ENCODE measurements around the gene CREBBP. TPM values are rescaled to one million over a fixed set of nuclear protein-coding genes. Genes with fewer than 3 reads are reported as not detected.

The CREBBP gene
- total RNA-seq, 1 donor from 2014 or later = 53.0 TPM

GRCh38 chr16:3922241-3922640 is 41.7 kb upstream of the CREBBP start:
- Histone ChIP-seq H3K27me3 (ENCODE audit: insufficient read depth, low read length) (peaks cover 2% of the 10 kb centered on the region), H3K36me3 (ENCODE audit: insufficient read depth, low read length) (no peaks in the 10 kb centered on the region), H3K4me2 (ENCODE audit: low read length) (no peak overlapping the region), H3K9ac (ENCODE audit: low read length) (no peak overlapping the region), H4K20me1 (ENCODE audit: insufficient read depth, low read length) (no peaks in the 10 kb centered on the region), H3K27ac (ENCODE audit: low read depth, low read length) (no peak overlapping the region), H3K79me2 (ENCODE audit: insufficient read depth, low read length) (no peaks in the 10 kb centered on the region), H3K4me1 (ENCODE audit: insufficient read depth, low read length) (no peaks in the 10 kb centered on the region), H3K9me3 (ENCODE audit: insufficient read depth, low read depth, low read length) (peaks cover 8% of the 10 kb centered on the region), H3K4me3 (ENCODE audit: insufficient read depth, low read depth, low read length) (no peak overlapping the region), H2AFZ (ENCODE audit: low read depth, low read length) (no peak overlapping the region)
- no peaks in the 10 kb centered on the region for H3K4me1 Mint-ChIP-seq (ENCODE audit: low read depth, unreplicated experiment)
- DNase-seq (ENCODE audit: low read depth) = no peak
- H3K27me3 Mint-ChIP-seq (ENCODE audit: low read depth, unreplicated experiment) = peaks cover 17% of the 10 kb centered on the region
- no peak for FAIRE-seq
- TF ChIP-seq, protein P1, sequence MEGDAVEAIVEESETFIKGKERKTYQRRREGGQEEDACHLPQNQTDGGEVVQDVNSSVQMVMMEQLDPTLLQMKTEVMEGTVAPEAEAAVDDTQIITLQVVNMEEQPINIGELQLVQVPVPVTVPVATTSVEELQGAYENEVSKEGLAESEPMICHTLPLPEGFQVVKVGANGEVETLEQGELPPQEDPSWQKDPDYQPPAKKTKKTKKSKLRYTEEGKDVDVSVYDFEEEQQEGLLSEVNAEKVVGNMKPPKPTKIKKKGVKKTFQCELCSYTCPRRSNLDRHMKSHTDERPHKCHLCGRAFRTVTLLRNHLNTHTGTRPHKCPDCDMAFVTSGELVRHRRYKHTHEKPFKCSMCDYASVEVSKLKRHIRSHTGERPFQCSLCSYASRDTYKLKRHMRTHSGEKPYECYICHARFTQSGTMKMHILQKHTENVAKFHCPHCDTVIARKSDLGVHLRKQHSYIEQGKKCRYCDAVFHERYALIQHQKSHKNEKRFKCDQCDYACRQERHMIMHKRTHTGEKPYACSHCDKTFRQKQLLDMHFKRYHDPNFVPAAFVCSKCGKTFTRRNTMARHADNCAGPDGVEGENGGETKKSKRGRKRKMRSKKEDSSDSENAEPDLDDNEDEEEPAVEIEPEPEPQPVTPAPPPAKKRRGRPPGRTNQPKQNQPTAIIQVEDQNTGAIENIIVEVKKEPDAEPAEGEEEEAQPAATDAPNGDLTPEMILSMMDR (IDR thresholded peaks at IDR 0.05; ENCODE audit: insufficient read depth, low read depth, low read length) = no peak
- TF ChIP-seq EZH2 (IDR thresholded peaks at IDR 0.05; ENCODE audit: insufficient read depth, low read length) = no peak
- H3K36me3 Mint-ChIP-seq (ENCODE audit: low read depth, unreplicated experiment) = peaks cover 3% of the 10 kb centered on the region
- no peak overlapping the region for H3K27ac Mint-ChIP-seq (ENCODE audit: unreplicated experiment)
- no peak overlapping the region for H3K4me3 Mint-ChIP-seq (ENCODE audit: unreplicated experiment)
- peaks cover 18% of the 10 kb centered on the region for H3K9me3 Mint-ChIP-seq (ENCODE audit: unreplicated experiment)

DNA sequence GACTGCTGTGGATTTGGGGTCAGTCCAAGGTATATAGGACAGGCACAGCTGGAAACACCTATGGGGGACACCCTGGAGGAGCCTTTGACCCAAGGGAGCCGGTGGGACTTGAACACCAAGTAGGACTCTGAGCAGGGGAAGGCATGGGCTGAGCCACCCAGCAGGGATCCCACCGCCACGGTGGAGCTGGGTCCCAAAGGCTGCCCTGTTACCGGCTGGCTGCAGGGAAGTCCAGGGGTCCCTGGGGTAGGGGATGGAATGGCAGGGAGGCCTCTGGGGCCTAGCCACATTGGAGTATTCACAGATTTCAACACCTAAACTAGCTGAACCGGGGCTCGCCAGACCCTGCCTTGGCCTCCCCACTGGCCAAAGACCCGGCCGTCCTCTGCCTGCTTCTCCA is 39.7 kb upstream of the CREBBP start:
- Mint-ChIP-seq H3K9me3 (ENCODE audit: unreplicated experiment) (peaks cover 25% of the 10 kb centered on the region), H3K4me1 (ENCODE audit: low read depth, unreplicated experiment) (no peaks in the 10 kb centered on the region), H3K27me3 (ENCODE audit: low read depth, unreplicated experiment) (peaks cover 12% of the 10 kb centered on the region), H3K4me3 (ENCODE audit: unreplicated experiment) (no peak overlapping the region), H3K27ac (ENCODE audit: unreplicated experiment) (no peak overlapping the region), H3K36me3 (ENCODE audit: low read depth, unreplicated experiment) (peaks cover 3% of the 10 kb centered on the region)
- no peak for DNase-seq (ENCODE audit: low read depth)
- peaks cover 2% of the 10 kb centered on the region for H3K27me3 ChIP-seq (ENCODE audit: insufficient read depth, low read length)
- H3K9me3 ChIP-seq (ENCODE audit: insufficient read depth, low read depth, low read length) = peaks cover 11% of the 10 kb centered on the region
- H3K27ac ChIP-seq (ENCODE audit: low read depth, low read length) = no peak overlapping the region
- no peaks in the 10 kb centered on the region for H3K79me2 ChIP-seq (ENCODE audit: insufficient read depth, low read length)
- no peak overlapping the region for H3K4me3 ChIP-seq (ENCODE audit: insufficient read depth, low read depth, low read length)
- no peak for TF ChIP-seq EZH2 (IDR thresholded peaks at IDR 0.05; ENCODE audit: insufficient read depth, low read length)
- TF ChIP-seq, protein P1 (IDR thresholded peaks at IDR 0.05; ENCODE audit: insufficient read depth, low read depth, low read length) = no peak
- no peaks in the 10 kb centered on the region for H4K20me1 ChIP-seq (ENCODE audit: insufficient read depth, low read length)
- no peaks in the 10 kb centered on the region for H3K4me1 ChIP-seq (ENCODE audit: insufficient read depth, low read length)
- H3K9ac ChIP-seq (ENCODE audit: low read length) = no peak overlapping the region
- H2AFZ ChIP-seq (ENCODE audit: low read depth, low read length) = no peak overlapping the region
- no peak overlapping the region for H3K4me2 ChIP-seq (ENCODE audit: low read length)
- H3K36me3 ChIP-seq (ENCODE audit: insufficient read depth, low read length) = no peaks in the 10 kb centered on the region
- no peak for FAIRE-seq

- Mint-ChIP-seq H3K27ac (ENCODE audit: unreplicated experiment) (no peak overlapping the region), H3K27me3 (ENCODE audit: low read depth, unreplicated experiment) (peaks cover 14% of the 10 kb centered on the region), H3K36me3 (ENCODE audit: low read depth, unreplicated experiment) (peaks cover 3% of the 10 kb centered on the region), H3K9me3 (ENCODE audit: unreplicated experiment) (peaks cover 25% of the 10 kb centered on the region), H3K4me3 (ENCODE audit: unreplicated experiment) (no peak overlapping the region), H3K4me1 (ENCODE audit: low read depth, unreplicated experiment) (no peaks in the 10 kb centered on the region)
- no peak for TF ChIP-seq EZH2 (IDR thresholded peaks at IDR 0.05; ENCODE audit: insufficient read depth, low read length)
- TF ChIP-seq, protein P1 (IDR thresholded peaks at IDR 0.05; ENCODE audit: insufficient read depth, low read depth, low read length) = no peak
- H3K79me2 ChIP-seq (ENCODE audit: insufficient read depth, low read length) = no peaks in the 10 kb centered on the region
- no peaks in the 10 kb centered on the region for H3K4me1 ChIP-seq (ENCODE audit: insufficient read depth, low read length)
- no peak overlapping the region for H3K4me2 ChIP-seq (ENCODE audit: low read length)
- no peak overlapping the region for H3K4me3 ChIP-seq (ENCODE audit: insufficient read depth, low read depth, low read length)
- peaks cover 2% of the 10 kb centered on the region for H3K27me3 ChIP-seq (ENCODE audit: insufficient read depth, low read length)
- no peaks in the 10 kb centered on the region for H4K20me1 ChIP-seq (ENCODE audit: insufficient read depth, low read length)
- DNase-seq (ENCODE audit: low read depth) (no peak), FAIRE-seq (no peak)
- no peak overlapping the region for H2AFZ ChIP-seq (ENCODE audit: low read depth, low read length)
- no peak overlapping the region for H3K27ac ChIP-seq (ENCODE audit: low read depth, low read length)
- no peak overlapping the region for H3K9ac ChIP-seq (ENCODE audit: low read length)
- H3K9me3 ChIP-seq (ENCODE audit: insufficient read depth, low read depth, low read length) = peaks cover 11% of the 10 kb centered on the region
- no peaks in the 10 kb centered on the region for H3K36me3 ChIP-seq (ENCODE audit: insufficient read depth, low read length)
Observed at GRCh38 chr16:3919413-3919812, 38.9 kb upstream of the CREBBP start.

Measured in astrocyte (in vitro differentiated cells and primary cell).